NOMO-1 (cell line): ENCODE measurements around the gene INO80E.
"Not testable (repeated sequence)": the region's sequence is repeated elsewhere in the genome, so short reads cannot be mapped to it uniquely, and the experiment has no call there.

Experiments
- DNase-seq, 2 experiments: peaks; one replicate each; lab custom pipeline; 2025; ENCODE audit not compliant: unreplicated experiment in 2 of 2; lab: John Stamatoyannopoulos, UW

The INO80E gene, protein sequence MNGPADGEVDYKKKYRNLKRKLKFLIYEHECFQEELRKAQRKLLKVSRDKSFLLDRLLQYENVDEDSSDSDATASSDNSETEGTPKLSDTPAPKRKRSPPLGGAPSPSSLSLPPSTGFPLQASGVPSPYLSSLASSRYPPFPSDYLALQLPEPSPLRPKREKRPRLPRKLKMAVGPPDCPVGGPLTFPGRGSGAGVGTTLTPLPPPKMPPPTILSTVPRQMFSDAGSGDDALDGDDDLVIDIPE

DNA sequence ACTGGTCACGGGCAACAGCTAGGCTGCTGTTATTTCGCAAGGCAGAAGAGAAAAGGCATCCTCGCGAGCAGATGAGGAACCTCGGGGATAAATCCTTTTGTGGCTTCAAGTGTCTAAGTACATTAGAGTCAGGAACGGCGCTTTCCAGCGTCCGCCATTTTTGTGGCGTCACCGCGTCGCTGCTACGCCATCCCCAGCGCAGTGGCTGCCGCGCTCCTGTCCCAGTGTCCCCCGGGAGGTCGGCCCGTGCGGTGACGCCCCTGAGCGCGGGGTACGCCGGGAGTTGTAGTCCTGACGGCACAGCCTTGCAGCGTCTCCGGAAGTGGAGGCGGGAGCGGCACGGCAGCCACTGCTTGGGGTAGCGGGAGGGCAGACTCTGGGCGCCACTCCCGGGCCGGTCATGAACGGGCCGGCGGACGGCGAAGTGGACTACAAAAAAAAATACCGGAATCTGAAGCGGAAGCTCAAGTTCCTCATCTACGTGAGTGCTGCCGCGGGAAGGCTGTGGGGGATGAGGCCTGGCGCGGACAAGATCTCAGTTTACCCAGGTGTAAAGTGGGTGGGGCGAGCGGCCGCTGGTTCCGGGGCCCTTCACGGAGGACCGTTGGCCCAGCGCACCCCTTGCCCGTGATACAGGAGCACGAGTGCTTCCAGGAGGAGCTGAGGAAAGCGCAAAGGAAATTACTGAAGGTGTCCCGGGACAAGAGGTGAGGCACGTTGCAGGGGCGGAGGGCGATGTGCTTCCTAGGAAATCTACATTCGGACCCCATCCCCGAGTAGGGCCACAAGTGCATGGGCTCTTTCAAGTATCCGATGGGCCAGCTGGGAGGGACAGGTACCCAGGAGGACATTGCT lies at the start of gene INO80E:
TSS of gene INO80E (plus strand) at position 331 of the 855 bp plus-strand sequence. CDS start at position 401, 70 bp downstream.
- peak; percentile 97 for DNase-seq

DNA sequence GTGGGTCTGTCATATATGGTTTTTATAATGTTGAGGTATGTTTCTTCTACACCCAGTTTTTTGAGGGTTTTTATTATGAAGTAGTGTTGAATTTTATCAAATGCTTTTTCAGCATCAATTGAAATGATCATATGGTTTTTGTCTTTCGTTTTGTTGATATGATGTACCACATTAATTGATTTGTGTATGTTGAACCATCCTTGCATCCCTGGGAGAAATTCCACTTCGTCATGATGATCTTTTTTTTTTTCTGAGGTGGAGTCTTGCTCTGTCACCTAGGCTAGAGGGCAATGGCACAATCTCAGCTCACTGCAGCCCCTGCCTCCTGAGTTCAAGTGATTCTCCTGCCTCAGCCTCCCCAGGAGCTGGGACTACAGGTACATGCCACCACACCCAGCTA lies 48.1 kb upstream of the INO80E start:
- DNase-seq = no peak

DNA sequence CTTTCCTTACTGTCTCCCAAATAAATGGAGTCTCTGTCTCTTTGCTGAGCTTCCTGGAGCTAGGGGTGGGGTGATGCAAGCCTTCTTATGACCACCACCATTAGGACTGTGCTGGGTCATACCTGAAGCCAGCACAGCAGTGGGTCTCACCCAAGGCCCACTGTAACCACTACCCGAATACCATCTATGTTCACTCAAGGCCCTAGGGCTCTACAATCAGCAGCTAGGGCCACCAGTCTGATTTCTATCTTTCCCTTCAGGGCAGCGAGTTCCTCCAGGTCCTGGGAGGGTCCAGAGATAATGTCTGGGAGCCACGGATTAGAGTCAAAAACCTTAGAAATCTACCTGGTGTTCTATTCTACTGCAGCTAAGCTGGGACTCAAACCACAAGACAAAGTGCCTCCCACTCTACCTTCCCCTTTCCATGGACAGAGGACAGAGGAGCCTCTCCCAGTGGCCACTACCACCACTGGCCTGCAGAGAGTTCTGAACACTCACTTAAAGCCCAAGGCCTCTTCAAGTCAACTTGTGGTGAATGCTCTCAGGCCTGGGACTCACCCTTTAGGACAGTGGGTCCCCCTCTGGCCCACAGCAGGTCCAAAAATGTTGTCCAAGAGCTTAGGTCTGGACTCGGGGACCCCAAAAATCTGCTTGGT lies 45.1 kb upstream of the INO80E start:
- DNase-seq = no peak

DNA sequence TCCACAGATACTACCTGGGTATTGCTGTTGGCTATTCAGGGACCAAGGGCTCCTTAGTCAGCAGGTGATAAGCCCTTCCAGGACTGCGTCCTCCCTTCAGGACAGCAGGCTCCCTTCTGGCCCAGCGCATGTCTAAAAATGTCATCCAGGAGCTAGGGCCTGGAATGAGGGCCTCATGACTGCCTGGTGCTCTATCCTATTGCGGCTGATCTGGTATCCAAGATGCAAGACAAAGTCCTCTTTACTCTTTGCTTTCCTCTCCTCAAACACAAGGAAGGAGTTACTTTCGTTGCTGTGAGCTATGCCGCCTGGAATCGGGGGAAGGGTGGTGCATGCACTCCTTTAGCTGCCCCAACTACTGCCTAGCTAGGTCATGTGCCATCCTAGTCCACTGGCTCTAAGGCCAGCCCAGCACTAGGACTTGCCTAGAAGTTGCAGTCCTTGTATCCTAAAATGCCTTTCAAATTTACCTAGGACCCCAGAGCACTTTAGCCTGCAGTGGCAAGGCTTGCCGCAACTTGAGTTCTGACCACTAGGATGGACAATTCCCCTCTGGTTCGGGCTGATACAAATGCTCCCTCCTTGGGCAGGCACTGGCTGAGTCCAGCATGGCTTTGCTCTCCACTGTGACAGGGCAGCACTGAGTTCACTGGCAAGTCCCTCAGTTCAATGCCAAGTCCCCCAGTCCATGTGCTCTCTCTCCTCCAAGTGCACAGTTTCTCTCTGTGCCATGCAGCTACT lies 44.2 kb upstream of the INO80E start:
- no peak for DNase-seq

- DNase-seq = no peak
Observed at GRCh38 chr16:29958756-29959155, 37.3 kb upstream of the INO80E start.

DNA sequence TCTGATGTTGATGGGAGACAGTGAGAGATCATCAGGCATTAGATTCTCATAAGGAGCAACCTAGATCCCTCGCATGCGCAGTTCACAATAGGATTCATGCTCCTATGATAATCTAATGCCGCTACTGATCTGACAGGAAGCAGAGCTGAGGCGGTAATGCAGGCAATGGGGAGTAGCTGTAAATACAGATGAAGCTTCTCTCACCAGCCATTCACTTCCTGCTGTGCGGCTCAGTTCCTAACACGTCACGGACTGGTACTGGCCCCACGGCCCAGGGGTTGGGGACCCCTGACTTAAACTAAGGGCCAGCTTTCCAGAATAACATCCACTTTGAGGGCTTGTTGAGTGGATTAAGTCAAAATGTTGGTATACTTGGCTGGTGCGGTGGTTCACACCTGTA lies 36.7 kb upstream of the INO80E start:
- DNase-seq = no peak

- not testable (repeated sequence) for DNase-seq
Observed at GRCh38 chr16:29959821-29960220, 36.2 kb upstream of the INO80E start.

- no peak for DNase-seq
Observed at GRCh38 chr16:29961127-29961478, 34.9 kb upstream of the INO80E start.

DNA sequence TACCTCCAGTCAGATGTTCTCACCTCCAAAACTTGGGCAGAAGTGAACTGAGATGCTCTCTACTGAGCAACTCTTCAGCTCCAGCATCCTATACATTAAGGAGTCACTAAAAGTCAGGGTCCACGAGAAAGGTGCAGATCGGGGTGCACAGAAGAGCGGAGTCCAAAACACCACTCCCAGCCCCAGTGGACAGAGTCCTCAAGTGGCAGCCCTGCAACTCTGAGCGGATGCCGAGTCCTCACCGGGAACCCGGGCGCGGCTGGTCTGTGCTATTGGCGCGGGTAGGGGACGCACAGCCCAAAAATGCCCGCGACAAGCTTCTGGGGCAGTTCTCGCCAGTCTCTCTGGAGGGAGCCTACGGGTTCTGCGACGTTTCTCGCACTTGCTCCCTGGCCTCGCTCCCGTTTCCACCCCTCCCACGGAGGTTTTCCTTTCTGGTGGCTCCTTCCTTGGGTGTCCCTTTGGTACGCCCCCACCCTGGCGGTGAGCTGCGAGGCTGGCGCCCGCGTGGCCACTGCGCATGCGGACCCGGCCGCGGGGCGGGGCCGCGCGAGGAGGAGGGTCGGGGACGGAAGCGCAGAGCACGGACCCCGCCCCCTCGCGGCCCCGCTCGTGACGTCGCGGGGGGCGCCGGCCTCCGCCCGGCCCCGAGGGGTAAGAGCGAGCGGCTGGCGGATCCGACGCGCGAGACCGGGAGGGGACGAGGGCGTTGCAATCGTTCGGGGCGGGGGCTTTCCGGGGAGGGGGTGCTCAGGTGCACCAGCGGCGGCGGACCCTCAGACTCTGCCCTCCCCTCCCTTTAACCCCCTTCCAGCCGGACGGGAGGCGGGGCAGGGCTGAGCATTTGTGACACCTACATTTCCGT lies 34.3 kb upstream of the INO80E start, which contains the start of gene TMEM219:
TSS of gene TMEM219 (plus strand) at position 601 of the 865 bp plus-strand sequence. CDS start 1,065 bp downstream, outside the sequence.
- peak; percentile 79 to 92 for DNase-seq

- peak; percentile 11 to 43 for DNase-seq
Observed at GRCh38 chr16:29962344-29962994, 33.6 kb upstream of the INO80E start.

- no peak for DNase-seq
Observed at GRCh38 chr16:29963021-29963743, 32.9 kb upstream of the INO80E start.

DNA sequence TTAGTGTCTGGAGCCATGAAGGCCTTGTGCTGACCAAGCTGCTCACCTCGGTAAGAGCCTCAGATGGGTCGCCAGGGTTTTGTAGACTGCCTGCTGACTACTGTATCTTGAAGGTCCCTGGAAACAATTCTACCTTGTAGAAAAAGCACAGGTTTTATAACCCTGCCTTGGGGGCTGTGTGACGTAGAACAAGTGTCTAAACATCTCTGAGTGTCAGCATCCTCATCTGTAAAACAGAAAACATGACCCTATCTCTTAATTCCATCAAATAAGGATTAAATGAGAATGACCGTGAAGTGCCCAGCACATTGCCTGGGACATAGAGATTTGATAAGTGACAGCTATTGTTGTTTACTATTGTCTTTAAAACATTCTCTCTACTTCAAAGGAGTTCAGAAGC lies 27.8 kb upstream of the INO80E start:
- DNase-seq = no peak

DNA sequence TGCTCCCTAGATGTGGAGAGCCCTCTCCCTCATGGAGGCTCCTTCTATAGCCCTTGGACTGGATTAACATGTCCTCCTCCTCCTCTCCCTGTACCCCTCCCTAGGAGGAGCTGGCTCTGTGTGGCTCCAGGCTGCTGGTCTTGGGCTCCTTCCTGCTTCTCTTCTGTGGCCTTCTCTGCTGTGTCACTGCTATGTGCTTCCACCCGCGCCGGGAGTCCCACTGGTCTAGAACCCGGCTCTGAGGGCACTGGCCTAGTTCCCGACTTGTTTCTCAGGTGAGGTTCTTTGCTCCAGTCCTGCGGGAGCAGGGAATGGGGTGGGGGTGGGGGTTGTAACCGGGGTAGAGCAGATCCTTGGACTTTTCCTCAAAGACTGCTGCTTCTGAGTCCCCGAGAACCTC lies 24.7 kb upstream of the INO80E start:
- no peak for DNase-seq

DNA sequence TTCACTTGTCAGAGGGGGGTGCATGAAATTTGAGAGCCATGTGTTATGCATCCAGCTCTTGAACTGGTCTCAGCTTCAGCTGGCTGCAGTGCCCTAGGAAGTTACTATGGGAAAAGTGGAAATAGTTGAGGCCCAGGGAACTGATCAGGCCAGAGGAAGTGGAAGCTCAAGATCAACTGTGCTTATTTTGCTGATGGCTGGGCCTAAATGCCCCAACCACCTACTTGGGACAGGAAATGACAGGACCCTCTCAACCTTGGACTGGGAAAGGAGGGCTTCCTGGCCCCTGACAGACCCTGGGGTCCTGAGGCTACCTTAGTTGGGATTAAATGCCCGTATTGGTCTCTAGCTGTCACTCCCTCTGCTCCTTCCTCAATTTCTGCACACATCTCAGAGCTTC lies 23.5 kb upstream of the INO80E start:
- no peak for DNase-seq

DNA sequence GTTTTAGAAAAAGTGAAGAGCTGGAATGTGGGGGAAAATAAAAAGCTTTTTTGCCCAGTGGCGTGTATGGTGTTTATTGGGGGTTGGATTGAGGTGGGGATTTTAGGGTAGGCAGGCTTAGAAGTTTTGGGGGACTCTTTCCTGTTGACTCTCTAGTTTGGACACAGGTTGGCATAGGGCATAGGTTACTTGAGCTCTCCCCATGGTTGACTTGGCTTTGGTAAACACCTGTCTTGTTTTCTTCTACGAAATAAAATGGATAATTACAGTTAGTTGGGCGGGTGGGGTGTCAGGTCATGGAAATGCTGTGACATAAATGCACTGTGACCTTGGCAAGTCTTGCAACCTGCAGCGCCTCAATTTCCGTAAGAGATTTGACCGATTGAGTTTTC lies 23.1 kb upstream of the INO80E start:
- no peak for DNase-seq

DNA sequence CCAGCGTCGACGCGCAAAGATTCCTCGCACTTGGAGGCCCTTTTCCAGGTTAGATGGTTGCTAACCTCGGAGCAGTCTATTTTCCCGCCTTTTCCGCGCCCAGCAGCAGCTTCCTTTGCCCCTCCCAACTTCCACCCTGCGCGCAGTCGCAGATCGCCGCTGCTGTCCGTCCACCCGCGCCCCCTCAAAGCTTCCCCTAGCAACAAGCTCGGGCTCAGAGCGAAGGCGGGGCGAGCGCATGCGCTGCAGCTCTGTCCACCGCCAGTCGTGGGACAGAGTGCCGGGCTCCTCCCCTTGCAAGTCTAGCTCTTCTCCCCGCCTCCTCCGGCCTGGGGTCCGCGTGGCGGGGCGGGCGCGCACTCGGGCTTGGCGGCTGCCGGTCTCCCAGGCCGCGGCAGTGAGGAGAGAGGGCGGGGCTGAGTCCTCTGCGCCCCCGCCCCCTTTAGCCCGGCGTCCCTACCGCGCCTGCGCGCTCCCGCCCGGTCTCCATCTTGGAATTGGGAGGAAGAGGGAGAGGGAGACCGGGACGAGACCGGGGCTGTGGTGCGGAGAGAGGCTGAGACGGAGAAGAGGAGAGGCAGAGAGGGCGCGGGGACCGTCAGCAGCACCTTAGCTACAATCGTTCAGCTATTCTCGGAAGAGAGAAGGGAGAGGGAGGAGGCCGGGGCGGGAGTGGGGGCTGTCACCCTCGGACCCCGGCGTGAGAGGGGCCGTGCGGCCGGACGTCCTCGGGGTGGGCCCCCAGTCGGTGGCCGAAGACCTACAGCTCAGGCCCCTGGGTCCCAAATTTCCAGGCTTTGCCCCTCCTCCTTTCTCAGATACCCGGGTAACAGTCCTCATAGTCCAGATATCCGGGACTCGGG lies 22.4 kb upstream of the INO80E start, which contains the start of gene TAOK2:
TSS of gene TAOK2 (plus strand) at position 485 of the 863 bp plus-strand sequence. CDS start 3,905 bp downstream, outside the sequence.
- peak; percentile 98 to 99 for DNase-seq

GRCh38 chr16:29974291-29975133 lies 21.5 kb upstream of the INO80E start:
- DNase-seq = peak; percentile 11 to 18
